ENCODE data around the gene C2CD3.
A peak's percentile ranks its signal among the peaks of the same experiment; 100 is the strongest.
"Not testable (repeated sequence)": the region's sequence is repeated elsewhere in the genome, so short reads cannot be mapped to it uniquely, and the experiment has no call there.

The C2CD3 gene

DNA sequence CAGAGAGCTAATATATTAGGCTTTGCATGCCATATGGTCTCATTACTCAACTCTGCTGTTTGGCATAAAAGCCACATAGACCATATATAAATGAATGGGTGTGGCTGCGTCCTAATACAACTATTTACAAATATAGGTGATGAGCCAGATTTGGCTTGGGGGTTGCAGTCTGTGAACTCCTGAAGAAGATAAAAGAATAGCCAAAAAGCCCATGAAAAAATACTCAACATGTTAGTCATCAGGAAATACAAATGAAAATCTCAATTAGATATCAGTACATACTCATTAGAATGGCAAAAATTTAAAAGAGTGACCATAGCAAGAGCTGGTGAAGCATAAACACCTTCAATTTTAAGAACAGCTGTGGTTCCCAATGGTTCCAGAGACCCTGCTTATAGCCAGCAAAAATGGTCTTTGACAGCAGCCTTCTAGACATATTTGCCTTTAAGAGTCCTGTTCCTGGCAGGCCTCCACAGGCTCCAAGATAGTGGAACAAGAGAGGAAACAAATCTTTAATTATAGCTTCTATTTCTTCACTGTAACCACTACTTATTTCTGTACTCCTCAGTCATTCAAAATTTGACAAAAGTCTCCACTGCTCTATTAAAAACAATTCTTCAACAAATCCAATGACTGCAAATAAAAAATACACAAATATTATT lies 16.1 kb downstream of the C2CD3 start:
- no peak for DNase-seq

DNA sequence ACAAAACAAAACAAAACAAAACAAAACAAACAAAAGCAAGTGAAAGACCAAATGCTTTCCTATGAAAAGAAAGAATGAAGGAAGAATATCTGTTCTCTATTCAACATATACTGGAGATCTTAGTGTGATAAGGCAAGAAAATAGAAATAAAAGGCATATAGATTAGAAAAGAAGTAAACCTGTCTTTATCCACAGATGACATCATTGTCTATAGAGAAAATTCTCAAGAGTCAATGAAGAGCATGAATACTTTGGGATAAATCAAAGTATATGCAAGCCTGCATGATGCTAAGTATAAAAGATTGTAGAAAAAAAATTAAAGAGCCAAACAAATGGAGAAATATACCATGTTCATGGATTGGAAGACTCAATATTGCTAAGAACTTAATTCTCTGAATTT lies 17.6 kb downstream of the C2CD3 start:
- no peak for DNase-seq

GRCh38 chr11:74147199-74147929 lies 23.4 kb downstream of the C2CD3 start:
- DNase-seq: no peak

DNA sequence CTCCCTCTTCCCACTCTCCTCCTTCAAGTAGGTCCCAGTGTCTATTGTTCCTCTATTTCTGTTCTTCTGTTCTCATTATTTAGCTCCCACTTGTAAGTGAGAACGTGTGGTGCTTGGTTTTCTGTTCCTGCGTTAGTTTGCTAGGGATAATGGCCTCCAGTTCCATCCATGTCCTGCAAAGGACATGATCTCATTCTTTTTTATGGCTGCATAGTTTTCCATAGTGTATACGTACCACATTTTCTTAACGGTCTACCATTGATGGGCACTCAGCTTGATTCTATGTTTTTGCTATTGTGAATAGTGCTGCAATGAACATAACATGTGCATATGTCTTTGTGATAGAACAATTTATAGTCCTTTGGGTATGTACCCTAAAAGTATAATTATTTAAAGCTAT lies 26.2 kb downstream of the C2CD3 start:
- no peak for DNase-seq

DNA sequence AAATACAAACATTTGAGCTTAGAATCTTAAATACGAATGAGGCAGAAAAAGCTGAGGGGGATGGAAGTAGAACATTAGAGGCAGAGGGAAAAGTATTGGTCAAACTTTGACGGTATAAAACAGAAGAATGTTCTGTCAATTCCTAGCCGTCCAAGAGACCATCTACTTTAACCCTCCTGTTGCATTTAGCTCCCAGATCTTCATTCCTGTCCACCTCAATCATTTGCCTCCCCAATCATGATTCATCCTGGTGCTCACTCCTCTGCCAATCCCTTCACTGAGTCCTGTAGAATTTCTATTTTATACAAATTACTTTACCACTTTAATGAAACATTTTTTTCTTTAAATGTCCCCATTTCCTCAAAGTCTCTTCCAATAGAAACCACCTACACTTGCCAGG lies 28.2 kb downstream of the C2CD3 start:
- DNase-seq: no peak

DNA sequence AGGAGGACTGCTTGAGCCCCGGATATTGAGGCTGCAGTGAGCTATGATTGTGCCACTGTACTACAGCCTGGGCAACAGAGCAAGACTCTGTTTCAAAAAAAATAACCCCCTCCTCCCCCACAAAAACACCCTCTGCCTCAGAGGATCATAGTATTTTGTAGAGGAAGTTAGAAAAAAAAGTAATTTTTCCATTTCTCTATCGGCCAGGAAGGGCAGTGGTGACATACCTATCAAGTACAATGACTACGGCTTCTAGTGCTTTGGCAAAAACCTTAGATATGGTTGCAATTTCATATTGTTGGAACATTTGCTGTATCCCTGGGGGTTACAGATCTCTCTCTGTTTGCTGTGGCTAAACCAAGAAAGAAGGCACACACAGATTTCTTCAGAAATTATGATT lies 28.9 kb downstream of the C2CD3 start:
- no peak for DNase-seq

- no peak for DNase-seq
These were observed 29.5 kb downstream of the C2CD3 start for GRCh38 chr11:74141241-74141695.

DNA sequence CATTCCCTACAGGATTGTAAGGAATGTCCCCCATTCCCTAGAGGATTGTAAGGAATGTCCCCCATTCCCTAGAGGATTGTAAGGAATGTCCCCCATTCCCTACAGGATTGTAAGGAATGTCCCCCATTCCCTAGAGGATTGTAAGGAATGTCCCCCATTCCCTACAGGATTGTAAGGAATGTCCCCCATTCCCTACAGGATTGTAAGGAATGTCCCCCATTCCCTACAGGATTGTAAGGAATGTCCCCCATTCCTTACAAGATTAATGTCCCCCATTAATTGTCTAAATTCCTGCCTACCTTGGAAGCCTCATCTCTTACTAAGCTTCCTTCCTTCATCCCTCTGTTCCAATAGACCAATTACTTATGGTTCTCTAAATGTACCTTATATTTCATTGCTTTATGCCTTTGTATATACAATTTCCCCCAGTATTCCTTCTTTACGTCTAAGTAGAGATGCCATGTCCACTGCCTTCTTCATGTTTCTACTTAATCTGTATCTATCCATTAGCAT lies 30.8 kb downstream of the C2CD3 start:
- not testable (repeated sequence) for DNase-seq

DNA sequence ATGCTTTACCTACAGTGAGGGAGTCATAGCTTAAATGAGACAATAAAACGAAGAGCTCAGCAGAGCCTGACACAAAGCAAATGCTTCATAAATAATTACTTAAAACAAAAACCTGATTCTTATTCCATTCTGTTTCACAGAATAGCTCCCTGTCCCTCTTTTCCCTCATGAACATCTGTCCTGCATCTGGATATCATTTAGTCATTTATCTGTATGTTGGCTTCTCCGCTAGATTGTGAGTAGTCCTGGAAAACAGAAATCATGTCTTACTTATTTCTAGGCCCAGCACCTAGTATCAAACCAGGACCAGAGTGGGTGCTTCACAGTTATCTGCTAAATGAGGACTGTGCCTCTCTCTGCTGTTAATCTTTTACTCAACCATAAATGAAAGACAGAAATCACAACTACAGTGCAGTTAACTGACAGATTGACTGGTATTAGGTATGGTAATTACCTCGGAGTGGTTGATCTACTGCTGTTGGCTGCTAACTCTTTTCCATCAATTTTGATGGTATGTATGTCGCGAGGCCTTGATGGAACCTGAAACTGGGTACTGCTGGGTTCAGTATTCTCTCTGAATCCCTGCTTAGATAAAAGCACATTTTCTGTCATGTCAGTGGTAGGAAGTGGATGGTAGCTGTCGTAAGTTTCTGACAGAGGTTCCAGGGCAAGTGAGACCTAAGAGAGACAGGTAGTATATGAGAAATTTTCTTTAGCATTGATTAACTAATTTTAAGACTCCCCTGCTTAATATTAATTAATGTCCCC lies 31.5 kb downstream of the C2CD3 start:
- no peak for DNase-seq

- DNase-seq: peak; percentile 51
These were observed 32.2 kb downstream of the C2CD3 start for GRCh38 chr11:74138572-74138971.

DNA sequence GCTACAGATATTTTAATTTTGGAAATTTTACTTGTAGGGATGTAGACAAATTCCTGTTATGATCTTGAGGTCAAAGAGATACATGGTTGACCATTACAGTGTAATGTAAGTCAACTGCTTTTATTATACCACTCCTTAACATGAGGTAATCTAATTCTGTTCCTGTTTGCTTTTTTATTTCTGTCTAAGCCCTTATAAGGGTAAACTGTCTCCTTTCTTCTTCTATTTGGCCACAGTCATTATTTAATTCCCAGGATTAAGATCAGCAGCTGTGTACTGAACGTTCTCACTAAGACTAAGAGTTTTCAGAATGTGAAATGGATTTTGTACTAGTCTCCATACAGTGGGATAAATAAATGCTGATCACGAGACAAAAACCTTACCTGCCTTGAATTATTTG lies 32.8 kb downstream of the C2CD3 start:
- no peak for DNase-seq

DNA sequence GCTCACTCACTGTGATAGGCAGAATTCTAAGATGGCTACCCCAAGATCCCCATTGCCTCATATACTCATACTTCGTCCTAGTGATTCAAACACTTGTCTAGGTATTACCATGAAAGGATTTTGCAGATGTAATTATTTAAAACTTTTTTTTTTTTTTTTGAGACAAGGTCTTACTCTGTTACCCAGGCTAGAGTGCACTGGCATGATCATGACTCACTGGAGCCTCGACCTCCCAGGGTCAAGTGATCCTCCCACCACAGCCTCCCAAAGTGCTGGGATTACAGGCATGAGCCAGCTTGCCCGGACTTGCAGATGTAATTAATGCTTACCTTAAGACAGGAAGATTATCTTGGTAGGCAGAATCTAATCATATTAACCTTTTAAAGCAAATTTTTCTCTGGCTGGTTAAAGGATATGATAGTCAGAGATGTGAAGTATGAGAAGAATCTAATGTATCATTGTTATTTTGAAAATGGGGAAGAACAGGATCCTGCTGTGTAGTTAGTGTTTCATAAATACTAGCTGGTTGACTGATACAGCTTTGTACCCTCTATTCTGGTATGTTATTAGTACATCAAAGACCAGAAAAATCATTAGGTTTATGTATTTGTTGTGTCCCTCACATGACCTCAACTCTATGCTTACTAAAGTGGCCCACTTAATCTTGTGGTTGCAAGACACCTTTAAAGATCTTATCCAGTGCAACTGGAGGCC lies 35.5 kb downstream of the C2CD3 start:
- peak; percentile 70 for DNase-seq

GRCh38 chr11:74134661-74135060 lies 36.1 kb downstream of the C2CD3 start:
- DNase-seq: no peak

DNA sequence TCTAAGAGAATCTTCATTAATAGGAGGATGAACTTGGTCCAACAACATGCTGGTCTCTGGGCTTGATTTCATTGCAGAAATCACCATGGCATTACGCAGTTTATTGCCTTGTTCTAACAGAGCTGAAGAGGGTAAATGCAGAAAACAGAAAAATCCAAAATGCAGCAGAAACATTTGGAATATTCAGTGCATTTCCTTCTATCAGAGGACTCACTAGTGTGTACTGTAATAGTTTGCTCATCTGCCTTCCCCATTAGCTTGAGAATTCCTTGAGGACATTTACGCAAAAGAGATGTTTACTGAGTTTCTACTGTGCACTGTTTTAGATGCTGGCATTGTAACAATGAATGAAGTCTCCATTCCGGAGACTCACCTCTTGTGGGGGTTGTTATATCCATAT lies 37.4 kb downstream of the C2CD3 start:
- DNase-seq: no peak

DNA sequence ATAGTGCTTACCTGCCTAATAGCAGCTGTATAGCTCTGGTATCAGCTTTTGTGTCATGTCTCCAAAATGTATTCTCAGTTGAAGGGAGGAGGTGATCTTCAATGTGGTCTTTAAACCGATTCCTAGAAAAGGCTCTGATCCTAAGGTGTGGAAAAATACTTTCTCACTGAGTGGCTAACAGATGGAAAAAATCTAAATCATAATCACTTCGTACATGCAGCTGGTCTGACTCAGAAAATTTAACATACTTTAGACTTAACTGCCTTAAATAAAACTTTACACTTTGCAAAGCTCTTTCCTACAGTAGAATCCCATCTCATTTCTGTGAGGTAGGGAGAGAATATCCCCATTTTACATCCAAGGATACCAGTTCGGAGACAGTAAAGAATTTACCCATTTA lies 38.0 kb downstream of the C2CD3 start:
- no peak for DNase-seq

- not testable (repeated sequence) for DNase-seq
These were observed 41.7 kb downstream of the C2CD3 start for GRCh38 chr11:74129121-74129520.

DNA sequence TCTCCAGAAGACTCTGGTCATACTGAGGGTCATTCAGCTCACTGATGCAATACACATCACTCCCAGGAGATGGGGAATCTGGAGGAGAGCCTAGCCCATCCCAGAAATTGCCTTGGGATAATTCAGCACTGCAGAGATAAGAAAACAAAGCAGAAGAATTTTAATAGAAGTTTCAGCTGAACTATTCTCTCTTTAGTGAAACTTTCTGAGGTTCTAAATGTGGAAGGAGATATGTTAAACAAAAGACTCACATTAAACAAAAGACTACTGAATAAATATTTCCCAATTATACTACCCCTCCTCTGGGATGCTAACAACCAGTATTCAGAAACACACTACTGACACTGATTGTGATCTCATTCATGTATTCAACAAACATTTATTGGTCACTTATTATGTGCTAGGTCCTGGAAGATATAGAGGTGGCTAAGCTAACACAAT lies 47.8 kb downstream of the C2CD3 start:
- no peak for DNase-seq

GRCh38 chr11:74121804-74122203 lies 49.0 kb downstream of the C2CD3 start:
- DNase-seq: no peak

- not testable (repeated sequence) for DNase-seq
These were observed 50.4 kb downstream of the C2CD3 start for GRCh38 chr11:74120260-74121035.

- DNase-seq: no peak
These were observed 54.1 kb downstream of the C2CD3 start for GRCh38 chr11:74116719-74117118.

- DNase-seq: no peak
These were observed 57.9 kb downstream of the C2CD3 start for GRCh38 chr11:74112877-74113276.

DNA sequence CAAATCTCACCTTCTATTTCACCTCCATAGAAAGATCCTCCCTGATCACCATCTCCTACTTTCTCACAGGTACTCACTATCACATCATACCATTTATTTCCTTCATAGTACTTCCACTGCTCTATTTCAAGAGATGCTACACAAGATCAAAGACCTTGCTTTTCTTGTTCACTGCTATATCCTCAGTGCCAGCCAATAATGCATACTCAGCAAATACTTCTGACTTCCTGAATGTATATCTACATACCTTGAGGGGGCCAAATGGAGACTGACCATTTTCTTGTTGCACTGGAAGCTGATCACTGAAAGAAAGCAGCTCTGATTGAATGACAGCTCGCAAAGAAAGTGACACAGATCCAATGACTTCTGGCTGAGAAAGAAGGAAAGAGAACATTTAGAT lies 64.7 kb downstream of the C2CD3 start:
- DNase-seq: no peak
